ENCODE measurements around the gene ZMIZ1.

The ZMIZ1 gene, protein sequence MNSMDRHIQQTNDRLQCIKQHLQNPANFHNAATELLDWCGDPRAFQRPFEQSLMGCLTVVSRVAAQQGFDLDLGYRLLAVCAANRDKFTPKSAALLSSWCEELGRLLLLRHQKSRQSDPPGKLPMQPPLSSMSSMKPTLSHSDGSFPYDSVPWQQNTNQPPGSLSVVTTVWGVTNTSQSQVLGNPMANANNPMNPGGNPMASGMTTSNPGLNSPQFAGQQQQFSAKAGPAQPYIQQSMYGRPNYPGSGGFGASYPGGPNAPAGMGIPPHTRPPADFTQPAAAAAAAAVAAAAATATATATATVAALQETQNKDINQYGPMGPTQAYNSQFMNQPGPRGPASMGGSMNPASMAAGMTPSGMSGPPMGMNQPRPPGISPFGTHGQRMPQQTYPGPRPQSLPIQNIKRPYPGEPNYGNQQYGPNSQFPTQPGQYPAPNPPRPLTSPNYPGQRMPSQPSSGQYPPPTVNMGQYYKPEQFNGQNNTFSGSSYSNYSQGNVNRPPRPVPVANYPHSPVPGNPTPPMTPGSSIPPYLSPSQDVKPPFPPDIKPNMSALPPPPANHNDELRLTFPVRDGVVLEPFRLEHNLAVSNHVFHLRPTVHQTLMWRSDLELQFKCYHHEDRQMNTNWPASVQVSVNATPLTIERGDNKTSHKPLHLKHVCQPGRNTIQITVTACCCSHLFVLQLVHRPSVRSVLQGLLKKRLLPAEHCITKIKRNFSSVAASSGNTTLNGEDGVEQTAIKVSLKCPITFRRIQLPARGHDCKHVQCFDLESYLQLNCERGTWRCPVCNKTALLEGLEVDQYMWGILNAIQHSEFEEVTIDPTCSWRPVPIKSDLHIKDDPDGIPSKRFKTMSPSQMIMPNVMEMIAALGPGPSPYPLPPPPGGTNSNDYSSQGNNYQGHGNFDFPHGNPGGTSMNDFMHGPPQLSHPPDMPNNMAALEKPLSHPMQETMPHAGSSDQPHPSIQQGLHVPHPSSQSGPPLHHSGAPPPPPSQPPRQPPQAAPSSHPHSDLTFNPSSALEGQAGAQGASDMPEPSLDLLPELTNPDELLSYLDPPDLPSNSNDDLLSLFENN

DNA sequence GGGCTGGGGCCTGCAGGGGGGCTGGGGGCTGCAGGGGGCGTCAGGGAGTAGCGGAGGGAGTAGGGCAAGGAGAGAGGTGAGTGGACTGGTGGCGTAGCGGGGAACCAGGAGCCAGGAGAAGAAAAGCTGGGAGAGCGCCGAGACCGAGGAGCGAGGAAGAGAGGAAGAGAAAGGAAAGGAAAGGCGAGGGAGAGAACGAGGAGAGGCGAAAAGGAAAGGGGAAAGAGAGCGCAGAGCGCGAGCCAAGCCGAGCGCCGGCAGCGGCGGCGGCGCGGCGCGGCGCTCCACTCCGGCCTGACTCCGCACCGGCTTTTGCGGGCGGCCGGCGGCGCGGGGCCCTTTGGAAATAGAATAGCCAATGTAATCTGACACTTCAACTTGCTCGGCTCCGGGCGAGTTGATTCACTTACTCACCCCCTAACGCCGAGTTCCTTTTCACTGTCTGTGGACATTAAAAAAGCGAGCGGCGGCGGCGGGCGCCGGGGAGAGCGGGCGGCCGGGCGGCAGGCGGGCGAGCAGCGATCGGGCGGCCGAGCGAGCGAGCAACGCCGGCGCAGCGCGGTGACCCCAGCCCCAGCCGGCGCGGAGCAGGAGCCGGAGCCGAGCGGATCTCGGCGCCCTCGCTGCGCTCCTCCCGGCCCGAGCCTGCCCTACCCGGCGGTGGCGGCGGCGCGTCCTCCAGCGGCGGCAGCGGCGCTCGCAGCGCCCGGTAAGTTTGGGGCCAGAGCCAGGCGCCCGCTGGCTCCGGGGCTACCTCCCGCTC, at the start of gene ZMIZ1:
Gene ZMIZ1 (plus strand): TSS at position 405 of the 763 bp plus-strand sequence. CDS start 132,667 bp downstream, outside the sequence.
- peak within 1 kb of the TSS; percentile 92 to 94 for H3K4me3 Mint-ChIP-seq

DNA sequence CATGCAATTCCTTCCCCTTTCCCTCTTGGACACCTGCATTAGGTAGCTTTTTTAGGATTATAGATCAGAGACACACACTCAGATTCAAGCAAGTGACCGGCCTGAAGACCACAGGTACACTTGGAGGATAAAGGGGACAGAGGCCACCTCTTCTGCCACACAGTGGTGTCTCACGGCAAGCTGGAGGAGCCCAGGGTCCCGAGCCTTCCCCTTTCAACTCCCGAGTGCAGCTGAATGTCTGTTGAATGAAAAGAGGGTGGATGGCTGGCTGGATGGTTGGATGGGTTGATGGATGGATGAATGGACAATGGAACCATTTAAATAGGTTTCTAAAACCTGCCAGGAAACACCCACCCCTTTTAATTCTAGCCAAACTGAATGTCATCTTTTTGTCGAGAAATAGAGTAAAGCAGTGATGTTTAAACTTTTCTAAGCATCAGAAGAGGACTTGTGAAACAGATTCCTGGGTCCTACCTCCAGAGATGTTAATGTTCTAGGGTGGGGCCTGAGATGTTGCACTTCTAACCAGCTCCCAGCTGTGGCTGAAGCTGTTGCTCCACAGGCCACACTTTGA, 49.2 kb upstream of the ZMIZ1 start:
- Mint-ChIP-seq H3K36me3 (peaks cover 3 to 4% of the 10 kb centered on the region in 2 donors), H3K4me3 (no peak overlapping the region), H3K9me3 (peaks cover 4 to 6% of the 10 kb centered on the region in 2 donors), H3K4me1 (peaks cover 0 to 2% of the 10 kb centered on the region in 2 donors), H3K27ac (no peak overlapping the region), H3K27me3 (peaks cover 7 to 11% of the 10 kb centered on the region in 2 donors)
- ATAC-seq (replicated peaks) = no peak
- DNase-seq = no peak

More for the DNA sequence above, at the start of gene ZMIZ1:
- H3K9me3 Mint-ChIP-seq = no peaks in the 10 kb centered on the region
- DNase-seq = peak; percentile 71
- H3K36me3 Mint-ChIP-seq = peaks cover 0 to 2% of the 10 kb centered on the region in 2 donors
- ATAC-seq (replicated peaks) = peak; percentile 69 to 71
- peak within 1 kb of the TSS; percentile 89 for H3K27ac Mint-ChIP-seq
- H3K27me3 Mint-ChIP-seq = peaks cover 27 to 30% of the 10 kb centered on the region in 2 donors
- H3K4me1 Mint-ChIP-seq = peaks cover 36 to 66% of the 10 kb centered on the region in 2 donors

DNA sequence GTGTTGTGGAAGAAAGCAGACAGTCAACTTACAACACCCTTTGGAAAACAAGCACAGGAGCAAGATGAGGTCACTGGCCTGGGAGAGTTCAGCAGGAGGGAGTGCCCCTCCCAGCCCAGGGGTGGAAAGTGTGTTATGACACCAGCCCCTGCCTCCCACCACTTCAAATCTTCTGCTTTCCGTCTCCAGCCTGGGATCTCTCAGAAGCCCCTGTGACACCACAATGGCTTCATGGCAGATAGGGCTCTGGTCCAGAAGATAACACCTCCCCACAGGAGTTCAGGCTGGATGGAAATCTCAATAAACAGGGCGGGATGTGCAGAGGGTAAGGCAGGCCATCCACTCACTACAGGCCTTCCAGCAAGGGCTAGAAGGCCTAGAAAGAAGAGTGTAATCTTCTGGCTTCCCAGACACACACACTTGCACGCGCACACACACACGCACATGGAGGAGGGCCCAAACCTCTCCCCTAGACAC, 48.7 kb upstream of the ZMIZ1 start:
- peaks cover 0 to 2% of the 10 kb centered on the region in 2 donors for H3K4me1 Mint-ChIP-seq
- H3K4me3 Mint-ChIP-seq = no peak overlapping the region
- peaks cover 4 to 6% of the 10 kb centered on the region in 2 donors for H3K9me3 Mint-ChIP-seq
- H3K27ac Mint-ChIP-seq = no peak overlapping the region
- peaks cover 3 to 4% of the 10 kb centered on the region in 2 donors for H3K36me3 Mint-ChIP-seq
- no peak for ATAC-seq (replicated peaks)
- H3K27me3 Mint-ChIP-seq = peaks cover 7 to 8% of the 10 kb centered on the region in 2 donors
- no peak for DNase-seq

DNA sequence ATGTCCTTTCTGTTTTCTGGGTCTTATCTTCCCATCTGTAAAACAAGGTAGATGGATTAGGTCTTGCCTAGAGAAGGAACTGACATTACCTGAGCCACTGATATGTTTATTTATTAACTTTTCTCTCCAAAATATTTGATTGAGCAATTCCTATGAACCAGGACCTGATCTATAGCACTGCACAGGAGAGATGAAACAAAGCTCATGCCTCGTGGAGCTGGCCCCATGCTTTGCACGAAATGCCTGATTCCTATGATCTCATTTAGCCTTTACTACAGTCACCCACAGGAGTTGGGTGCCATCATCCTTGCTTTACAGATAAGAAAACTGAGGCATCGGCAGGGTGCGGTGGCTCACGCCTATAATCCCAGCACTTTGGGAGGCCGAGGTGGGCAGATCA, 48.2 kb upstream of the ZMIZ1 start:
- DNase-seq = no peak
- ATAC-seq (replicated peaks) = no peak
- H3K4me3 Mint-ChIP-seq = no peak overlapping the region
- no peak overlapping the region for H3K27ac Mint-ChIP-seq
- peaks cover 4 to 6% of the 10 kb centered on the region in 2 donors for H3K9me3 Mint-ChIP-seq
- peaks cover 9% of the 10 kb centered on the region in 2 donors for H3K27me3 Mint-ChIP-seq
- peaks cover 0 to 2% of the 10 kb centered on the region in 2 donors for H3K4me1 Mint-ChIP-seq
- peaks cover 3 to 4% of the 10 kb centered on the region in 2 donors for H3K36me3 Mint-ChIP-seq

DNA sequence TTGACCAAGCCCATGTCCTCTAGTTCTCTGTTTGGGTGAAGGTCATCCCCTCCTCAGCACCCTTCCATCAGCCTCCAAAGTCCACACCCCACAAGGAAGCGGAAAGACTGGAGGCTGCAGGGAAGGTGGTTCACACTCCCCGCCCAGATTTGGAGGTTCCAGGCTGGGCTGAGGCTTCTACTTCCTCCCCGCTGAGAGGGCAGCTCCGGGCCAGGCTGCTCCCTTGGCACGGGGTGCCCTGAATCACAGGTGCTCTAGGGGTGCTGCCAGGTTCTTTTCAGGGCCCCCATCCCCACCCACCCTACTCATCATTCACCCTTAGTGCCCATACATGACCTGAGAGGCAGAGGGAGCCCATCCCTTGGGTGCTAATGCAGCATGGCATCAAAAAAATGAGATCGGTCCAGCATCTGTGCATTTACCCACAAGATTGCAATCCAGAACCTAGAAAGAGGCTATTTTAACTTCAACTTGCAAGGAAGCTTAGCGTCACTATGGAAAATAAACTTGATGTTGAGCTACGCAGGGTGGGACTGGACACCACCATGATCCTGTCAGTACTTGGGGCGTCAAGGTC, 47.3 kb upstream of the ZMIZ1 start:
- Mint-ChIP-seq H3K27ac (no peak overlapping the region), H3K9me3 (peaks cover 4 to 6% of the 10 kb centered on the region in 2 donors), H3K27me3 (peaks cover 12 to 14% of the 10 kb centered on the region in 2 donors), H3K4me1 (peaks cover 0 to 3% of the 10 kb centered on the region in 2 donors), H3K4me3 (no peak overlapping the region), H3K36me3 (peaks cover 3 to 4% of the 10 kb centered on the region in 2 donors)
- ATAC-seq (replicated peaks) = no peak
- DNase-seq = no peak

DNA sequence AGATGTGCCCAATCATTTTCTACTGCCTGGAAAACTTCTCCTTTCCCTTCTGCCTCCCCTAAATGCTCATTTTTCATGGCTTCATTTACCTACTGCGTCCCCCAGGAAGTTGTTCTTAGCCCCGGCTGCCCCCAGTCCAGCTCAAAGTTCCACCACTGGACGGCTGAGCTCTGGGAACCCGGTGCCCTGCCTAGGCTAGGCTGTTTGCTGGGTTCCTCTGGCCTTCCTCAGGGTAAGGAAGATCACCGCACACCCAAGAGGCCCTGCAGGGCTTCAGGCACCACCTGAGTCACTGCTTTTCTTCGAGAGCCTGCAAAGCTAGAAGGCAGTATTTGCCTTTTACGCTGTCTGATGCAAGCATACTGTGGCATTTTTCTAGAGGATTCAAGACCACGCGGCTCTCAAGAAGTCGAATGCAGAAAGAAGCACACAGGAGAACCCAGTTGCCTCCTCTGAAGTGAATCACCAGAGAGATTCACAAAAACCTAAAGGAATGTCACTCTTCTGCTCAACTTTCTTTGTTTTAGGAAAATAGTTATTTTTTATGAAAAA, 46.7 kb upstream of the ZMIZ1 start:
- Mint-ChIP-seq H3K36me3 (peaks cover 3 to 4% of the 10 kb centered on the region in 2 donors), H3K4me1 (peaks cover 2 to 4% of the 10 kb centered on the region in 2 donors), H3K27me3 (peaks cover 15 to 17% of the 10 kb centered on the region in 2 donors), H3K27ac (no peak overlapping the region), H3K9me3 (peaks cover 4 to 6% of the 10 kb centered on the region in 2 donors), H3K4me3 (no peak overlapping the region)
- DNase-seq = no peak
- no peak for ATAC-seq (replicated peaks)

DNA sequence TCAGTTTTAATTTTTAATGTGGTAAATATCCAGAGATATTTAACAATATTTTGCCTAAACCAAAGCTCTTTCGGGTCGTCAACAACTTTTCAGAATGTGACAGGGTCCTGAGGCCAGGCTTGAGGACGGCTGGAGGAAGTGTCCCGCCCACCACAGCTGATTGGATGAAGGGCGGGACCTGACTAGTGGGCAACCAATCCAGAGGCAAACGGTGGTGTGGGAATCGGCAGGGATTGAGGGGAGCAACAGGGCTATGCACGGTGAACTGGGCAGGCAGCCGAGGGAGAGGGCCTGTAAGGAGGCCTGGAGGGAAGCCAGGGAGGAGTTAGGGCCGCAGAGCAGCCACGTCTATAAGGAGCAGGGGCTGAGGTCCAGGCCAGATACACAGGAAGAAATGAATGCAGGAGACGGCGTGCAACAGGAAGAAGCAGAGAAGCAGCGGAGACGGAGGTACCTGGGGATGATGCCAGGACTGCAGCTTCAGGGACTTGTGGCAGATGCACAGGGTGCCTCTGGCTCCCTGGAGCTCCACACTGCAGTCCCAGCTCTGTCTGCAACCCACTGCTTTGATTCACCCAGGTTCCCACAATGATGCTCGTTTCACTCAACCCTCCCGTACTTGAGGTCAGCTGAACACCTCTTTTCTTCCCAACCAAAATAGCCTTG, 46.1 kb upstream of the ZMIZ1 start:
- no peak overlapping the region for H3K4me3 Mint-ChIP-seq
- ATAC-seq (replicated peaks) = no peak

DNA sequence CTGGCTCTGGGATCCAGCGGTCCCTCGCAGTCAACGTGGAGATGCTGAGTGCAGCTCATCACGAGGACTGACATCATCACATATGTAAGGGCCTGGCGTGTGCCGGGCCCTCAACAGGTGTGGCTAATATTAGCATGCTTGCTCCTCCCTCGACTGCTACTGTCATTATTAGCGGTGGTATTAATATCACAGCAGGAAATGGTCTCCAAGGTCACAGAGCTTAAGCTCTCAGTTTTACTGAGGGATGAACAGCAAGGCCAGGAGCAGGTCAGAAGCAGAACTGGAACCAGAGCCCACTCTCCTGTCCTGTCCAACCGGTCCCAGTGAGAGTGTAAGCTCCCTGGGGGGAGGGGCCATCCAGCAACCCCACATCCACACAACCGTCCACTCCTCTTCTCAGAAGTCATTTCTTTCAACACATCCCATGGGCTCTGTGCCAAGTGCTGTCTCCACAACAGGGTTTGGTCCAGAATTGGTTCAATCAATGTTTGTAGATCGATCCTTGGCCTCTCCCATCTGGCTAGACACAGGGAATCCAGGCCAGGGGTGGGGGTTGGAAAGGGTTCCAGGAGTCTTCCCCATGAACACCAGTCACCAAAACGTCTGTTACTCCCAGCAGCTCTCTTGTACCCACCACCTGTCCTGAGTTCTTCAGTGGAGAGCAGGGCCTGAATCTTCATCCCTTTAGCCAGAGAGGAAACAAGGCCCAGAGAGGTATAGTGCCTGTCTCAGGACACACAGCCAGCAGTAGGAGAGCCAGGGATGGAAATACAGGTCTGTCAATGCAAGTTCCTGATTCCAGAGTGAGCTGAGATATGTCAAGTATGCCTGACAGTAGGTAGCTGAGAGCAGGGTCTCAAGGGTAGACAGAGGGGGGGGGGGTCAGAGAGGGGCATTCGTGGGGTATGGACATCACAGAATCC, 45.3 kb upstream of the ZMIZ1 start:
- no peaks in the 10 kb centered on the region for H3K36me3 Mint-ChIP-seq
- no peak for DNase-seq

More for the DNA sequence above, 46.1 kb upstream of the ZMIZ1 start:
- Mint-ChIP-seq H3K9me3 (peaks cover under 1 to 4% of the 10 kb centered on the region in 2 donors), H3K27ac (no peak overlapping the region), H3K4me1 (peaks cover 5% of the 10 kb centered on the region in 2 donors), H3K27me3 (peaks cover 14 to 17% of the 10 kb centered on the region in 2 donors), H3K36me3 (peaks cover under 1 to 2% of the 10 kb centered on the region in 2 donors)
- DNase-seq = no peak

DNA sequence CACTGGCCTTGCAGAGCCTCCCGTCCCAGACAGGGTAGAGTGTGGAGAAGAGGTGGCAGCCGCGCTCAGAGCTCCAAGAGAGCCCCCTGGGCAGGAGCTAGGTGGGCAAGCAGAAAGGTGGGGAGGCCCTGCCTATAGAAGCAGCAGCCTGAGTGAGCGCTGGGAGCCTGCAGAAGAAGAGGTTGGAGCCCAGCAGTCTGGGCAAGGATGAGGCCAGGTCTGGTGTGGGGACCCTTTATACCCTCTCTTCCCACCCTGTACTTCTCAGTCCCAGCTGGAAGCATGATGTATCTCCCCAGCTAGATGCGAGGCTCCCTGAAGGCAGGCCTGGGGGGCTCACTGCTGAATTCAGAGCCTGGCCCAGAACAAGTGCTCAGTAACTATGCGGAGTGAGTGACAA, 44.5 kb upstream of the ZMIZ1 start:
- H3K4me1 Mint-ChIP-seq = peaks cover 5% of the 10 kb centered on the region in 2 donors
- peaks cover 12 to 16% of the 10 kb centered on the region in 2 donors for H3K27me3 Mint-ChIP-seq
- no peak for ATAC-seq (replicated peaks)
- no peak overlapping the region for H3K27ac Mint-ChIP-seq
- no peaks in the 10 kb centered on the region for H3K36me3 Mint-ChIP-seq
- no peak overlapping the region for H3K4me3 Mint-ChIP-seq
- no peak for DNase-seq
- no peaks in the 10 kb centered on the region for H3K9me3 Mint-ChIP-seq

More for the DNA sequence above, 45.3 kb upstream of the ZMIZ1 start:
- Mint-ChIP-seq H3K4me3 (no peak overlapping the region), H3K4me1 (peaks cover 5% of the 10 kb centered on the region in 2 donors), H3K27ac (no peak overlapping the region), H3K27me3 (peaks cover 12 to 13% of the 10 kb centered on the region in 2 donors), H3K9me3 (no peaks in the 10 kb centered on the region)
- ATAC-seq (replicated peaks) = peak in 1 of 2 donors; percentile 22

DNA sequence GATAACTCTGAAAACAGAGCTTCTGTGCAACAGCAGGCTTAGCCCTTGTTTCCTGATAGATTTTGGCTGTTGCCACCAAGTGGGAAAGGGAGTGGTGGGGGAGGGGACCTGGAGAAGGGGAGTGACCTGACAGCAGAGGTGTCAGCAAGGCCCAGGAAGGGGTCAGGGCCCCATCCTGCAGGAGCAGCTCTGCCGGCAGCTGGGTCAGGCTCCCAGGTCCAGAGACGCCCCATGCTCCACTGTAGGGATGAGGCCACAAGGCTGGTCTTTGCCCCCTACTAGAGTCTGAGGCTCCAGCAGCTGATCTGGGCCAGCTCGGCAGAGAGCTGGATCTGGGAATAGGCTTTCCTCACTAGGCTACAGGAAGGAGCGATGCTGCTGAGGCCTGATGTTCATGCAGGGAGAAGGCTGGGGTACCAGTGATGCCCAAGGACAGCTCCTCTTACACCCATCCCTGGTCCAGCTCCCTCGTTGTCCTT, 44.0 kb upstream of the ZMIZ1 start:
- ATAC-seq (replicated peaks) (no peak), DNase-seq (no peak)
- no peaks in the 10 kb centered on the region for H3K9me3 Mint-ChIP-seq
- peaks cover 12 to 19% of the 10 kb centered on the region in 2 donors for H3K27me3 Mint-ChIP-seq
- peaks cover 5% of the 10 kb centered on the region in 2 donors for H3K4me1 Mint-ChIP-seq
- no peak overlapping the region for H3K27ac Mint-ChIP-seq
- H3K4me3 Mint-ChIP-seq = no peak overlapping the region
- no peaks in the 10 kb centered on the region for H3K36me3 Mint-ChIP-seq

DNA sequence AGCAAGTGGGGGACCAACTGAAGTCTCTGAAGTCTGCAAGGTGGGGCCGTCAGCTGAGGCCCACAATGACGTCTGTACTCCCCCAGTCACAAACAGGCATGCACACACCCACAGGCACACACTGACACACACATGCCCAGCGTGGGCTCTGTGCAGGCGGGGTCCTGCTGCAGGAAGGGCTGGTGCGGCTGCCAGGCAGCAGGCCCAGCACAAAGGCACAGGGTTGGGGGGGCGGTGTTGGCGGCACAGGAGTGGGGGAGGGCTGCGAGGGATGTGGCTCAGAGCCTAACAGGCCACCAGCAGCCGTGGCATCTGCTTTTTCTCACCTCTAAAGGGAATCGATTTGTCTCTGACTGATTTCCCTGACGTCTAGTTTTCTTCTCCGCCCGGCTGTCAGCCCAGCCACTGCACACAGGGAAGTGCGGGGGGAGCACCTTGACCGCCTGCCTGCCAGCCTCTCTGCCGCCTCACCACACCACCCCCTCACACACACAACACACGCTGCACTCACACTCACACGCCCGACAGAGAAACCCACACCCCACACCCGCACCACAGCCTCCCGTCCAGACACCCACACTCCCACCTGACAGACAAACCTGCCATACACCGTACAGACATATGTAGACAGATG, 43.5 kb upstream of the ZMIZ1 start:
- Mint-ChIP-seq H3K36me3 (no peaks in the 10 kb centered on the region), H3K9me3 (no peaks in the 10 kb centered on the region), H3K27ac (no peak overlapping the region), H3K4me3 (no peak overlapping the region), H3K4me1 (peaks cover 5% of the 10 kb centered on the region in 2 donors), H3K27me3 (peaks cover 15 to 22% of the 10 kb centered on the region in 2 donors)
- ATAC-seq (replicated peaks) = no peak
- no peak for DNase-seq

Data from stimulated activated naive B cell treated with anti-CD40 and anti-IgM and Interleukin-4, amounts not matched to agents 10 μg/mL and 1 μg/mL and 100 μg/mL, for 72 hours (primary cell).